Lower leg skin (tissue), 3 donors: Measurements from ENCODE around the gene UBLCP1.

Experiments
- CTCF ChIP-seq, 3 donors: fragments of 450-650 bp; IDR thresholded peaks; one replicate each; pipeline ENCODE4 v1.5.1; 2016; ENCODE audit warnings: antibody characterized with exemption in 3 of 3, mild to moderate bottlenecking in 3 of 3, moderate library complexity in 2 of 3
- POLR2A ChIP-seq, 2 donors: fragments of 450-650 bp; IDR thresholded peaks; one replicate each; pipeline ENCODE4 v1.6.1; 2016 to 2017; ENCODE audit warnings: antibody characterized with exemption in 2 of 2, mild to moderate bottlenecking in 1 of 2, moderate library complexity in 1 of 2

GRCh38 chr5:159311063-159311462 lies 48.0 kb downstream of the UBLCP1 start:
- TF ChIP-seq CTCF (IDR thresholded peaks at IDR 0.05) (no peak), POLR2A (IDR thresholded peaks at IDR 0.05) (no peak)
